ENCODE results near the gene CELF5. TPM values are rescaled to one million over a fixed set of nuclear protein-coding genes. Genes with fewer than 3 reads are reported as not detected.

Gene CELF5
- total RNA-seq, 1 donor from 2014 or later, result not detected

GRCh38 chr19:3268763-3269162, 44.3 kb downstream of the CELF5 start:
- H3K4me1 ChIP-seq, result no peaks in the 10 kb centered on the region
- peaks cover 12% of the 10 kb centered on the region for H3K9me3 ChIP-seq (replicated peaks)
- H3K36me3 ChIP-seq, result no peaks in the 10 kb centered on the region
- DNase-seq, result no peak
- H3K4me3 ChIP-seq, result no peak overlapping the region
- intact Hi-C loops (cut with micrococcal nuclease), result no loop called here
- TF ChIP-seq CTCF (IDR thresholded peaks at IDR 0.05; ENCODE audit: borderline replicate concordance), result no peak
- peaks cover 81% of the 10 kb centered on the region for H3K27me3 ChIP-seq (ENCODE audit: low read depth)
- no peak overlapping the region for H3K27ac ChIP-seq (replicated peaks)

GRCh38 chr19:3269916-3270671, 45.6 kb downstream of the CELF5 start:
- no peak for DNase-seq
- peaks cover 12% of the 10 kb centered on the region for H3K9me3 ChIP-seq (replicated peaks)
- H3K27ac ChIP-seq (replicated peaks), result no peak overlapping the region
- H3K36me3 ChIP-seq, result no peaks in the 10 kb centered on the region
- no peak overlapping the region for H3K4me3 ChIP-seq
- H3K4me1 ChIP-seq, result peaks cover under 1% of the 10 kb centered on the region
- H3K27me3 ChIP-seq (ENCODE audit: low read depth), result peaks cover 92% of the 10 kb centered on the region
- no peak for TF ChIP-seq CTCF (IDR thresholded peaks at IDR 0.05; ENCODE audit: borderline replicate concordance)
- intact Hi-C loops (cut with micrococcal nuclease), result no loop called here

- Histone ChIP-seq H3K27me3 (ENCODE audit: low read depth) (peaks cover 94% of the 10 kb centered on the region), H3K4me3 (no peak overlapping the region), H3K27ac (replicated peaks) (no peak overlapping the region), H3K4me1 (peaks cover 7% of the 10 kb centered on the region), H3K36me3 (no peaks in the 10 kb centered on the region), H3K9me3 (replicated peaks) (peaks cover 12% of the 10 kb centered on the region)
- DNase-seq, result no peak
- intact Hi-C loops (cut with micrococcal nuclease), result no loop called here
- TF ChIP-seq CTCF (IDR thresholded peaks at IDR 0.05; ENCODE audit: borderline replicate concordance), result no peak
Measured at GRCh38 chr19:3270902-3271301, 46.4 kb downstream of the CELF5 start.

GRCh38 chr19:3272401-3272931, 48.0 kb downstream of the CELF5 start:
- DNase-seq, result no peak
- TF ChIP-seq CTCF (IDR thresholded peaks at IDR 0.05; ENCODE audit: borderline replicate concordance), result no peak
- Histone ChIP-seq H3K4me1 (peaks cover 7% of the 10 kb centered on the region), H3K27ac (replicated peaks) (no peak overlapping the region), H3K4me3 (no peak overlapping the region), H3K9me3 (replicated peaks) (peaks cover 12% of the 10 kb centered on the region), H3K36me3 (no peaks in the 10 kb centered on the region), H3K27me3 (ENCODE audit: low read depth) (peaks cover 96% of the 10 kb centered on the region)
- intact Hi-C loops (cut with micrococcal nuclease), result no loop called here

- no peak for TF ChIP-seq CTCF (IDR thresholded peaks at IDR 0.05; ENCODE audit: borderline replicate concordance)
- Histone ChIP-seq H3K9me3 (replicated peaks) (peaks cover 12% of the 10 kb centered on the region), H3K27ac (replicated peaks) (no peak overlapping the region), H3K27me3 (ENCODE audit: low read depth) (peaks cover 97% of the 10 kb centered on the region), H3K36me3 (no peaks in the 10 kb centered on the region), H3K4me3 (no peak overlapping the region), H3K4me1 (peaks cover 7% of the 10 kb centered on the region)
- DNase-seq, result no peak
- intact Hi-C loops (cut with micrococcal nuclease), result no loop called here
Measured at GRCh38 chr19:3272952-3273351, 48.5 kb downstream of the CELF5 start.

Measured in left ventricle myocardium inferior (tissue), 1 donor.